Activated naive CD8-positive, alpha-beta T cell treated with anti-CD3 and anti-CD28 coated beads, Interleukin-2, amount 50 U/mL, for 16 hours (primary cell): Measurements from ENCODE around the gene GMNN.

Source experiments
- DNase-seq: peaks from one replicate; pipeline ENCODE4 v3.0.0-alpha.2; 2020; ENCODE audit warnings: low read depth, low spot score

Gene GMNN

GRCh38 chr6:24807584-24807983 is 32.8 kb downstream of the GMNN start:
- no peak for DNase-seq

GRCh38 chr6:24809728-24810127 is 35.0 kb downstream of the GMNN start:
- DNase-seq, result no peak

- no peak for DNase-seq
Measured at GRCh38 chr6:24818346-24818745, 43.6 kb downstream of the GMNN start.

- no peak for DNase-seq
Measured at GRCh38 chr6:24821860-24822444, 47.2 kb downstream of the GMNN start.

- no peak for DNase-seq
Measured at GRCh38 chr6:24822696-24823095, 48.0 kb downstream of the GMNN start.

- DNase-seq, result no peak
Measured at GRCh38 chr6:24823185-24823584, 48.4 kb downstream of the GMNN start.

GRCh38 chr6:24824142-24824938 is 49.6 kb downstream of the GMNN start:
- no peak for DNase-seq

- DNase-seq, result no peak
Measured at GRCh38 chr6:24825130-24825630, 50.4 kb downstream of the GMNN start.

GRCh38 chr6:24827162-24827561 is 52.4 kb downstream of the GMNN start:
- DNase-seq, result no peak

- no peak for DNase-seq
Measured at GRCh38 chr6:24827970-24828369, 53.2 kb downstream of the GMNN start.

- DNase-seq, result no peak
Measured at GRCh38 chr6:24829657-24830056, 54.9 kb downstream of the GMNN start.

GRCh38 chr6:24831771-24832716 is 57.3 kb downstream of the GMNN start:
- no peak for DNase-seq

- DNase-seq, result no peak
Measured at GRCh38 chr6:24832794-24833193, 58.1 kb downstream of the GMNN start.

- DNase-seq, result no peak
Measured at GRCh38 chr6:24833711-24834386, 59.1 kb downstream of the GMNN start.
